H1 (cell line): ENCODE results near the gene MSANTD7. TPM values are rescaled to one million over a fixed set of nuclear protein-coding genes. Genes with fewer than 3 reads are reported as not detected.

Experiments
- BACH1 ChIP-seq: IDR thresholded peaks from 2 replicates; pipeline ENCODE4 v1.6.1; 2012; ENCODE audit warnings: low read length, improper control_type of control experiment
- CBX5 ChIP-seq: fragments of 300-800, 300-1000 bp; sonication (generic); IDR thresholded peaks from 2 replicates; pipeline ENCODE4 v1.7.1; 2016; ENCODE audit warnings: antibody characterized with exemption, low read length, low read depth
- polyA plus RNA-seq, 7 experiments: library from polyadenylated mRNA; depleted of rRNA in 3 of 7; stranded (reverse) in 5 of 7; unstranded in 2 of 7; fragments of >200 nt in 5 of 7; fragments of 200-250 nt in 2 of 7; gene quantifications; 1 replicate in 5 of 7; 2 replicates in 1 of 7; 4 replicates in 1 of 7; pipeline versions ENCODE4 v1.2.1 to v1.2.3, GENCODE V29; 2011 to 2013; ENCODE audit warnings: missing spikeins in 2 of 7, mixed read lengths in 2 of 7
- total RNA-seq: library from RNA; stranded (reverse); fragmentation: NEBNext Ultra II Directional; extraction: Animal tissue kit (Norgen Biotek cat#: 25700); gene quantifications from 2 replicates; pipeline ENCODE4 v1.2.1, GENCODE V29; 2021

Gene MSANTD7
- total and polyA plus RNA-seq, 2 of the 8 experiments (the other 6 are each of a cell fraction or from before 2014, with no cell fraction given) = 5.0 to 15.2 TPM

DNA sequence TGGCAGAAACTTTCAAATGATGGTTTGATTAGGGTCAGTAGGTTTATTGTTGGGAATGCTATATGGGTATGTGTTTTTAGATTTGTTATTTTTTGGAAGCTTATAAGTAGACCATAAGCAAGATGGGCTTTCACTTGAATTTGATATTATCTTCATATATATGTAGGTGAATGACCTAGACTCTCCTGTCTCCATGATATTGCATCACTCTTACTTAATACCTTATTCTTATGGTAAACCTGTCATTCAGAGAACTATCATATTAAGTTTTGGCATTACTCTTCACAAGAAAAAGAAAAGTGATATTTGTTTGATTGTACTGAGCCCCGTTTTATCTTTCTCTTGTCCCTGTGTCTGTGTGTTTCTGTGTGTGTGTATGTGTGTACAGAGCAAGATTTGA is 17.3 kb downstream of the MSANTD7 start (continued):
- TF ChIP-seq CBX5 = no peak
- no peak for TF ChIP-seq BACH1
